Activated CD4-positive, alpha-beta T cell treated with anti-CD3 and anti-CD28 coated beads, Interleukin-2, amount 10 ng/mL, durations not matched to agents 24 days and 14 days (primary cell): Measurements from ENCODE around the gene CYP1A2. TPM values are rescaled to one million over a fixed set of nuclear protein-coding genes. Genes with fewer than 3 reads are reported as not detected.
A peak's percentile ranks its signal among the peaks of the same experiment; 100 is the strongest.

Experiments
- DNase-seq: peaks from one replicate; pipeline ENCODE4 v3.0.0; 2022
- H3K27ac Mint-ChIP-seq: one replicate; pipeline ENCODE4 v1.8.0; 2022; ENCODE audit warnings: mild to moderate bottlenecking, mixed read lengths
- H3K27me3 Mint-ChIP-seq: one replicate; pipeline ENCODE4 v1.8.0; 2022; ENCODE audit warnings: mixed read lengths
- H3K36me3 Mint-ChIP-seq: one replicate; pipeline ENCODE4 v1.8.0; 2022; ENCODE audit warnings: low read depth, mild to moderate bottlenecking, mixed read lengths
- H3K4me1 Mint-ChIP-seq: one replicate; pipeline ENCODE4 v1.8.0; 2021; ENCODE audit warnings: mixed read lengths
- H3K4me3 Mint-ChIP-seq: one replicate; pipeline ENCODE4 v1.8.0; 2022; ENCODE audit warnings: mild to moderate bottlenecking, moderate library complexity, mixed read lengths
- H3K9me3 Mint-ChIP-seq: one replicate; pipeline ENCODE4 v1.8.0; 2021; ENCODE audit warnings: mixed read lengths
- intact Hi-C: fragments of 100-400 bp; cut with micrococcal nuclease; formaldehyde crosslinking; loops from one replicate; pipeline ENCODE4 v1.15.1; 2023
- total RNA-seq: library from RNA; stranded (reverse); gene quantifications from 2 replicates; pipeline ENCODE4 v1.2.3, GENCODE V29; 2022

The CYP1A2 gene, protein sequence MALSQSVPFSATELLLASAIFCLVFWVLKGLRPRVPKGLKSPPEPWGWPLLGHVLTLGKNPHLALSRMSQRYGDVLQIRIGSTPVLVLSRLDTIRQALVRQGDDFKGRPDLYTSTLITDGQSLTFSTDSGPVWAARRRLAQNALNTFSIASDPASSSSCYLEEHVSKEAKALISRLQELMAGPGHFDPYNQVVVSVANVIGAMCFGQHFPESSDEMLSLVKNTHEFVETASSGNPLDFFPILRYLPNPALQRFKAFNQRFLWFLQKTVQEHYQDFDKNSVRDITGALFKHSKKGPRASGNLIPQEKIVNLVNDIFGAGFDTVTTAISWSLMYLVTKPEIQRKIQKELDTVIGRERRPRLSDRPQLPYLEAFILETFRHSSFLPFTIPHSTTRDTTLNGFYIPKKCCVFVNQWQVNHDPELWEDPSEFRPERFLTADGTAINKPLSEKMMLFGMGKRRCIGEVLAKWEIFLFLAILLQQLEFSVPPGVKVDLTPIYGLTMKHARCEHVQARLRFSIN
- not detected in 2 replicates for total RNA-seq

DNA sequence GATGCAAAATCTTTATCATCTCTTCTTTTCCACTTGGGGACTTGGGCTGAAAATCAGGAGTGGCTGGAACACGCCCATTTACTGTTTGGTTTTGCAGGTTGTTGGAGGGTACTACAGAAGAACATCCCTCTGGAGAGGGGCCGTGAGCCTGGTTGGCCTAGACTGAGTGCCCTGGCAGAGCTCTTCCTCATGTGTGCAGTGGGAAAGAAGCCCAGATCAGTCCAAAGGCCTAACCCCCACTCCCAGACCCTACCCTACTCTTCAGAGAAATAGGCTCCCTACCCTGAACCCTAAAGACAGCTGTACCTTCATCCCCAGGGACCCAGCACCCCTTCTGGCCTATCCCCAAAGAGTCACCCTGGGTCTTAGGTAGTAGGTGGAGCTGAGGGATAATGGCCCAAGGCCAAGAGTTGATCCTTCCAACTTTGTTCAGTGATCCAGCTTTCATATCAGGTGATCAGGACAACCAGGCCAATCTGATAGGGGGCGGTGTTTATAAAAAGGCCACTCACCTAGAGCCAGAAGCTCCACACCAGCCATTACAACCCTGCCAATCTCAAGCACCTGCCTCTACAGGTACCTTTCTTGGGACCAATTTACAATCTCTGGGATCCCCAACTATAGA is at the start of gene CYP1A2:
CYP1A2 (plus strand) TSS at position 524 of the 625 bp plus-strand sequence. CDS start 894 bp downstream, outside the sequence.
- Mint-ChIP-seq H3K4me3 (no peak within 1 kb of the TSS), H3K4me1 (no peaks in the 10 kb centered on the region), H3K27me3 (no peaks in the 10 kb centered on the region), H3K27ac (no peak within 1 kb of the TSS), H3K36me3 (no peaks in the 10 kb centered on the region), H3K9me3 (no peaks in the 10 kb centered on the region)
- DNase-seq: no peak
- intact Hi-C loops: no loop called here

- Mint-ChIP-seq H3K27ac (no peak overlapping the region), H3K4me1 (peaks cover 6% of the 10 kb centered on the region), H3K4me3 (no peak overlapping the region), H3K9me3 (no peaks in the 10 kb centered on the region), H3K36me3 (no peaks in the 10 kb centered on the region), H3K27me3 (peaks cover 24% of the 10 kb centered on the region)
- intact Hi-C loops: no loop called here
- DNase-seq: no peak
These were observed 39.6 kb upstream of the CYP1A2 start for GRCh38 chr15:74709011-74709410.

DNA sequence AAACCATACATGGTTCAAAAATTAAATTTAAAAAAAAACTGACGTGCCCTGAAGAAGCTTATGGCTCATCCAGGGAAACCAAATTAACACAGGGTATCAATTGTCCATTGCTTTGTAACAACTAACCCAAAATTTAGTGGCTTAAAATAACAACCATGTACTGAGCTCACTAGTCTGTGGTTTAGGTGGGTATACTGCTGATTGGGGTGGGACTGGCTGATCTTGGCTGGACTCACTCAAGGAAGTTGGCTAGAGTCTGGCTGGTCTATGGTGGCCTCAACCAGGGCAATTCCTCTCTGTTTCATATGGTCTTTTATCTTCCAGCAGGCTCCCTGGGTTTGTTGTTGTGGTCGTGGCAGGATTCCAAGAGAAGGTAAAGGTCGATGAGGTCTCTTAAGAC is 38.8 kb upstream of the CYP1A2 start:
- no peak for DNase-seq
- H3K27me3 Mint-ChIP-seq: peaks cover 24% of the 10 kb centered on the region
- no peak overlapping the region for H3K27ac Mint-ChIP-seq
- H3K9me3 Mint-ChIP-seq: no peaks in the 10 kb centered on the region
- intact Hi-C loops: no loop called here
- H3K36me3 Mint-ChIP-seq: no peaks in the 10 kb centered on the region
- no peak overlapping the region for H3K4me3 Mint-ChIP-seq
- peaks cover 6% of the 10 kb centered on the region for H3K4me1 Mint-ChIP-seq

- intact Hi-C loops: no loop called here
- Mint-ChIP-seq H3K36me3 (no peaks in the 10 kb centered on the region), H3K4me1 (peaks cover 6% of the 10 kb centered on the region), H3K27me3 (peaks cover 24% of the 10 kb centered on the region), H3K27ac (no peak overlapping the region), H3K4me3 (no peak overlapping the region), H3K9me3 (no peaks in the 10 kb centered on the region)
- DNase-seq: no peak
These were observed 38.1 kb upstream of the CYP1A2 start for GRCh38 chr15:74710319-74711094.

- Mint-ChIP-seq H3K9me3 (no peaks in the 10 kb centered on the region), H3K4me3 (no peak overlapping the region), H3K4me1 (peaks cover 6% of the 10 kb centered on the region), H3K36me3 (no peaks in the 10 kb centered on the region), H3K27me3 (peaks cover 16% of the 10 kb centered on the region), H3K27ac (no peak overlapping the region)
- intact Hi-C loops: no loop called here
- no peak for DNase-seq
These were observed 36.3 kb upstream of the CYP1A2 start for GRCh38 chr15:74712311-74712710.

DNA sequence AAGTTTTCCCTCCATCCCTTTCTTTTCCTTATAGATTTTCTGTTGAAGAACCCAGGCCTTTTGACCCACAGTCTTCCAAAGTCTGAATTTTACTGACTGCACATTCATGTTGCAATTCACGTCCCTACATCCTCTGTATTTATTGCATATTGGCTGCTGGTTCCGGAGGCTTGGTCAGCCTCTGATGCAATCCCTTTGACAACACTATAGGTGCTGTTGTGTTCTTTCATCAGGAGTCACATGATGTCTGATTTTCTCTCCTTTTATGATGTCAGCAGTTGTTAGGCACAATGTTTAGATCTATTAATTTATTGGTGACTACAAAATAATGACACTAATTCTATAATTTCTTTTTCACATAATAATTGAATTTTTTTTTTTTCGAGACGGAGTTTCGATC is 32.0 kb upstream of the CYP1A2 start:
- Mint-ChIP-seq H3K27ac (no peak overlapping the region), H3K4me1 (no peaks in the 10 kb centered on the region), H3K4me3 (no peak overlapping the region), H3K9me3 (no peaks in the 10 kb centered on the region), H3K36me3 (no peaks in the 10 kb centered on the region), H3K27me3 (peaks cover 3% of the 10 kb centered on the region)
- DNase-seq: no peak
- intact Hi-C loops: no loop called here

DNA sequence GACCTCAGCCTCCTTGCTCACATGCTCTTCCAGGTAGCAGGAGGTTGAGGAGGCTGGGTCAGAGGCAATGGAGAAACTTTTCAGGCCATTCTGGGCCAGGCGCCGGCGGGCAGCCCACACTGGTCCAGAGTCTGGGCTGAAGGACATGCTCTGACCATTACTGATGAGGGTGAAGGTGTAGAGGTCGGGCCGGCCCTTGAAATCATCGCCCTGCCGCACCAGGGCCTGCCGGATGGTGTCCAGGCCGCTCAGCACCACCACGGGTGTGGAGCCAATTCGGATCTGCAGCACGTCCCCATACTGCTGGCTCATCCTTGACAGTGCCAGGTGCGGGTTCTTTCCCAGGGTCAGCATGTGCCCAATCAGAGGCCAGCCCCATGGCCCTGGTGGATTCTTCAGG is 26.1 kb upstream of the CYP1A2 start:
- intact Hi-C loops: no loop called here
- H3K9me3 Mint-ChIP-seq: no peaks in the 10 kb centered on the region
- peaks cover 9% of the 10 kb centered on the region for H3K4me1 Mint-ChIP-seq
- H3K36me3 Mint-ChIP-seq: no peaks in the 10 kb centered on the region
- H3K4me3 Mint-ChIP-seq: no peak overlapping the region
- no peak for DNase-seq
- H3K27ac Mint-ChIP-seq: no peak overlapping the region
- peaks cover 22% of the 10 kb centered on the region for H3K27me3 Mint-ChIP-seq

DNA sequence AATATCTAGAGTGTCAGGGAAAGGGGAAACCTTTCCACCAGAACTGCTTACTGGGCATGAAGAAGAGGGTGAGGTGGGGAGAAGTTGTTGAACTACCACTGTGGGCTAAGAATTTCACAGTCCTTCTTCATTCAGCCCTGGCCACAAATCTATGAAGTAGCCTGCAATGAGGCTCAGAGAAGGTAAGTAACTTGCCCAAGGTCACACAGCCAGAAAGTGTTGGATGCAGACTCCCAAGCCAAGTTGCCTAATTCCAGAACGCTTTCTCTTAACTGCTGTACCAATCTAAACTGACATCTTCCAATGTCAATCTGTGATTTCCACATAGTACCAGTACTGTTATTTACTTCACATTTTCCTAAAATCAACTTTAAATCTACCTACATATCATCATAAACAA is 25.5 kb upstream of the CYP1A2 start:
- intact Hi-C loops: no loop called here
- peaks cover 9% of the 10 kb centered on the region for H3K4me1 Mint-ChIP-seq
- peaks cover 25% of the 10 kb centered on the region for H3K27me3 Mint-ChIP-seq
- H3K27ac Mint-ChIP-seq: no peak overlapping the region
- DNase-seq: no peak
- no peak overlapping the region for H3K4me3 Mint-ChIP-seq
- no peaks in the 10 kb centered on the region for H3K36me3 Mint-ChIP-seq
- no peaks in the 10 kb centered on the region for H3K9me3 Mint-ChIP-seq

GRCh38 chr15:74723754-74724334 is 24.8 kb upstream of the CYP1A2 start:
- Mint-ChIP-seq H3K36me3 (no peaks in the 10 kb centered on the region), H3K27me3 (peaks cover 25% of the 10 kb centered on the region), H3K4me3 (no peak overlapping the region), H3K9me3 (no peaks in the 10 kb centered on the region), H3K4me1 (peaks cover 9% of the 10 kb centered on the region), H3K27ac (no peak overlapping the region)
- DNase-seq: peak; percentile 68
- intact Hi-C loops: loop anchor here (2.0 kb wide), 1 partner anchor 29 kb away; no protein-coding TSS in a partner anchor

DNA sequence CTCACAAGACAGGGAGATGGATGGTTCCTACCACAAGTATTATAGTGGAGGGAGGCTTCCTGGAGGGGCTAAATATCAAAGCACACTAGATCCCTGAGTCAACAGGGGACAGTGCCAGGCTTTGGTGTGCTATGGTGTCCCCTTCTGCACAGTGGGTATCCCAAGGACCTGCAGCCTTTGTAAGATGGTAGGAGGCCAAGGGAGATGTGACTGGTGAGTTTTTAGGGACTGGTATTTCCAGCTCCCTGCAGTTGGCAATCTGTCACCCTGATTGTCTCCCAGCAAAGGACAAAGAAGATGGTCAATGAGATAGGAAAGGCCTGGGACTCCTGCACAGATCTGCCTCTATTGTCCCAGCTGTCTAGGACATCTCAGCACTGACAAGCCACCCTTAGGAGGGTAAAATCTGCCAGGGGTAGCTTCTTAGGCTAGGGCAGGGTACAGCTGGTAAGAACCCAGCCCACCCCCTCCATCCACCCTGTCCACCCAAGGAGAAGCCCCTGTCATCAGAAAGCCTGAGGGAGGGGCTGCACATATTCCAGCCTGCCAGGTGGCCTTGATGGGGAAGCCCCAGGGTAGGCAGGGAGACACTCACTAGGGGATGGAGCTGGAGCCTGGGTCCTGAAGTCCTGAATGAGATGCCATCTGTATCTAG is 23.9 kb upstream of the CYP1A2 start:
- H3K27ac Mint-ChIP-seq: no peak overlapping the region
- no peaks in the 10 kb centered on the region for H3K36me3 Mint-ChIP-seq
- no peak for DNase-seq

DNA sequence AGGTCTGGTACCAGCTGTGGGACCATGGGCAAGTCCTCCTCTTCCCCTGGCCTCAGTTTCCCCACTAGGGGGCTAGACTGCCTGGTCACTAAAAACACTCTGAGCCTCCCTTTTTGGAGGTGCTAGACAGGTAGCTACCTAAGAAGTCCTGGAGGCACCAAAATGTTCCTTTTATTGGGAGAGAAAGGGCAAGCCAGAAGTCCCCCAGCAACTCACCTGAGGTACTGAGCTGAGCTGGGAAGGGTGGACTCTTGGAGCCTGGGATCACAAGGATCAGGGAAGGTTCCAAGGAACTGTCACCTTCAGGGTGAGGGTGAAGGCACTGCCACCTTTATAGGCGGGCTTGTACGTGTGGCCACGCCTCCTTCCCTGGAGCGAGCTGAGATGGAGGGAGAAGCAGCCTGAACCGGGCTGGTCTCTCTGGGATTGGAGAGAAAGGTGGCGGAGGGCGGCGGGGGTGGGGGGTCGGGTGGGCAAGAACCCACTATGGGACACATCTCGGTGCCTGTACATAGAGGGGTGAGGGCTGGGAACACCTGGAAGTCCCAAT is 23.3 kb upstream of the CYP1A2 start, which contains the start of gene CYP1A1:
CYP1A1 (minus strand) TSS at position 304 of the 550 bp plus-strand sequence. CDS start 2,431 bp downstream, outside the sequence.
- Mint-ChIP-seq H3K4me1 (peaks cover 9% of the 10 kb centered on the region), H3K4me3 (peak within 1 kb of the TSS; percentile 76), H3K27ac (no peak within 1 kb of the TSS), H3K27me3 (peaks cover 25% of the 10 kb centered on the region), H3K36me3 (no peaks in the 10 kb centered on the region), H3K9me3 (no peaks in the 10 kb centered on the region)
- DNase-seq: peak; percentile 77
- intact Hi-C loops: loop anchor here (2.0 kb wide), 1 partner anchor 30 kb away; no protein-coding TSS in a partner anchor

More for the DNA sequence above, 23.9 kb upstream of the CYP1A2 start:
- H3K4me1 Mint-ChIP-seq: peaks cover 9% of the 10 kb centered on the region
- no peaks in the 10 kb centered on the region for H3K9me3 Mint-ChIP-seq
- H3K4me3 Mint-ChIP-seq: peak overlapping the region; percentile 76
- intact Hi-C loops: loop anchor here (2.0 kb wide), 1 partner anchor 30 kb away; no protein-coding TSS in a partner anchor
- H3K27me3 Mint-ChIP-seq: peaks cover 25% of the 10 kb centered on the region

GRCh38 chr15:74725845-74726773 is 22.5 kb upstream of the CYP1A2 start:
- no peak overlapping the region for H3K27ac Mint-ChIP-seq
- peaks cover 26% of the 10 kb centered on the region for H3K27me3 Mint-ChIP-seq
- peaks cover 9% of the 10 kb centered on the region for H3K4me1 Mint-ChIP-seq
- peak overlapping the region; percentile 76 for H3K4me3 Mint-ChIP-seq
- DNase-seq: peak; percentile 88
- H3K9me3 Mint-ChIP-seq: no peaks in the 10 kb centered on the region
- H3K36me3 Mint-ChIP-seq: no peaks in the 10 kb centered on the region
- intact Hi-C loops: loop anchor here (2.0 kb wide), 1 partner anchor 31 kb away; no protein-coding TSS in a partner anchor
